ENCODE data around the gene VPS41.

DNA sequence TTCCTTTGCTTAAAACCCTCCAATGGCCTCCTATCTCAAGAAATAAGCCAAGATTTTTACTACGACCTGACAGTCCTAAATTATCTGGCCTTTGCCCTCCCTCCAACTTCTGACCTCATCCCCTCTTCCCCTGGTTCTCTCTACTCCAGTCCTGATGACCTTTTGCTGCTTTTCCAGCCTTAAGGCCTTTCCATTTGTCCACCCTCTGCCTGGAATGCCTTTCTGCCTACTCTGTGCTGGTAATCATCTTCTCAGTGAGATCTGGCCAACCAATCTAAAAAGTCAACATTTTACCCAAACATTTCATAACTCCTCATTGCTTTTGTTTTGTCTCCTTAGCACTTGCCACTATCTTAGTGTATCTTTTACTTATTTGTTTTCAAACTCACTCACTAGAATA, 75.7 kb downstream of the VPS41 start:
- TF ChIP-seq, protein P1, sequence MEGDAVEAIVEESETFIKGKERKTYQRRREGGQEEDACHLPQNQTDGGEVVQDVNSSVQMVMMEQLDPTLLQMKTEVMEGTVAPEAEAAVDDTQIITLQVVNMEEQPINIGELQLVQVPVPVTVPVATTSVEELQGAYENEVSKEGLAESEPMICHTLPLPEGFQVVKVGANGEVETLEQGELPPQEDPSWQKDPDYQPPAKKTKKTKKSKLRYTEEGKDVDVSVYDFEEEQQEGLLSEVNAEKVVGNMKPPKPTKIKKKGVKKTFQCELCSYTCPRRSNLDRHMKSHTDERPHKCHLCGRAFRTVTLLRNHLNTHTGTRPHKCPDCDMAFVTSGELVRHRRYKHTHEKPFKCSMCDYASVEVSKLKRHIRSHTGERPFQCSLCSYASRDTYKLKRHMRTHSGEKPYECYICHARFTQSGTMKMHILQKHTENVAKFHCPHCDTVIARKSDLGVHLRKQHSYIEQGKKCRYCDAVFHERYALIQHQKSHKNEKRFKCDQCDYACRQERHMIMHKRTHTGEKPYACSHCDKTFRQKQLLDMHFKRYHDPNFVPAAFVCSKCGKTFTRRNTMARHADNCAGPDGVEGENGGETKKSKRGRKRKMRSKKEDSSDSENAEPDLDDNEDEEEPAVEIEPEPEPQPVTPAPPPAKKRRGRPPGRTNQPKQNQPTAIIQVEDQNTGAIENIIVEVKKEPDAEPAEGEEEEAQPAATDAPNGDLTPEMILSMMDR (IDR thresholded peaks at IDR 0.05; ENCODE audit: low read length) = no peak
- TF ChIP-seq EZH2phosphoT487 (IDR thresholded peaks at IDR 0.05; ENCODE audit: low read length) = no peak
- TF ChIP-seq EZH2 (optimal IDR thresholded peaks at IDR 0.05; ENCODE audit: low read depth, low read length) = no peak

Data from MM.1S (cell line).